Sigmoid colon (tissue), 7 donors: ENCODE results near the gene UCKL1. TPM values are rescaled to one million over a fixed set of nuclear protein-coding genes. Genes with fewer than 3 reads are reported as not detected.

ENCODE experiments used
- DNase-seq: peaks from one replicate; pipeline ENCODE4 v3.0.0-alpha.2; 2019
- H3K27ac ChIP-seq, 4 donors: fragments of 200-600 bp; sonication (generic); one replicate each; pipeline ENCODE4 v1.5.1; 2016 to 2019; ENCODE audit warnings: mild to moderate bottlenecking in 1 of 4
- H3K27me3 ChIP-seq, 3 donors: fragments of 200-600 bp; sonication (generic); one replicate each; pipeline ENCODE4 v1.5.1; 2019; ENCODE audit warnings: mild to moderate bottlenecking in 1 of 3
- H3K36me3 ChIP-seq, 4 donors: fragments of 200-600 bp; sonication (generic); one replicate each; pipeline ENCODE4 v1.5.1; 2016 to 2019
- H3K4me1 ChIP-seq, 4 donors: fragments of 200-600 bp; sonication (generic); one replicate each; pipeline ENCODE4 v1.5.1; 2017 to 2019
- H3K4me3 ChIP-seq, 4 donors: fragments of 200-600 bp; sonication (generic); one replicate each; pipeline ENCODE4 v1.5.1; 2017 to 2019; ENCODE audit warnings: mild to moderate bottlenecking in 2 of 4, moderate library complexity in 1 of 4
- H3K9me3 ChIP-seq, 4 donors: fragments of 200-600 bp in 3 of 4; sonication (generic) in 3 of 4; one replicate each; pipeline versions ENCODE4 v1.5.1 to v1.6.1; 2013 to 2019
- EP300 ChIP-seq, 4 donors: sonication (generic); formaldehyde crosslinking; IDR thresholded peaks; one replicate each; pipeline ENCODE4 v1.6.1; 2017; ENCODE audit warnings: antibody characterized with exemption in 4 of 4
- POLR2A ChIP-seq, 2 donors: fragments of 450-650 bp; IDR thresholded peaks; one replicate each; pipeline ENCODE4 v1.6.1; 2016; ENCODE audit warnings: antibody characterized with exemption in 2 of 2, mild to moderate bottlenecking in 2 of 2, moderate library complexity in 2 of 2
- POLR2AphosphoS5 ChIP-seq, 4 donors: sonication (generic); formaldehyde crosslinking; IDR thresholded peaks; one replicate each; pipeline ENCODE4 v1.6.1; 2017; ENCODE audit warnings: antibody characterized with exemption in 4 of 4
- WGBS, 2 donors: extraction: QIAGEN DNeasy Blood & Tissue Kit; methylation state at CpG; one replicate each; pipeline ENCODE4 v1.1.7; 2013; 5-methylcytosine and 5-hydroxymethylcytosine counted together
- intact Hi-C: fragments of 100-400 bp; cut with DNase I; formaldehyde crosslinking; loops from one replicate; pipeline ENCODE4 v1.15.1; 2023
- polyA plus RNA-seq, 3 donors: library from polyadenylated mRNA; stranded (reverse); fragments of 200-250 nt; gene quantifications; one replicate each; pipeline ENCODE4 v1.2.3, GENCODE V29; 2013
- small RNA-seq, 3 donors: library from RNA; depleted of rRNA; stranded (forward); fragments of <200 nt; gene quantifications; one replicate each; pipeline ENCODE3, GENCODE V24; 2016
- total RNA-seq, 4 donors: library from RNA; depleted of rRNA; stranded (reverse); fragments of >200 nt; gene quantifications; one replicate each; pipeline ENCODE4 v1.1.0, GENCODE V29; 2016
- TF ChIP-seq, protein P1 (sequence below), 4 experiments: fragments of 450-650 bp in 3 of 4; fragments of 200-600 bp in 1 of 4; IDR thresholded peaks; one replicate each; pipeline ENCODE4 v1.5.1; 2016 to 2019; ENCODE audit warnings: antibody characterized with exemption in 4 of 4, mild to moderate bottlenecking in 3 of 4, moderate library complexity in 2 of 4
- donor health status: healthy with polysubstance abuse.
- donor health status: Bipolar disorder and iron deficiency.
- donor health status: healthy.

The UCKL1 gene
- total and polyA plus RNA-seq, 7 donors: 21.1 to 45.6 (median 26.1) TPM

DNA sequence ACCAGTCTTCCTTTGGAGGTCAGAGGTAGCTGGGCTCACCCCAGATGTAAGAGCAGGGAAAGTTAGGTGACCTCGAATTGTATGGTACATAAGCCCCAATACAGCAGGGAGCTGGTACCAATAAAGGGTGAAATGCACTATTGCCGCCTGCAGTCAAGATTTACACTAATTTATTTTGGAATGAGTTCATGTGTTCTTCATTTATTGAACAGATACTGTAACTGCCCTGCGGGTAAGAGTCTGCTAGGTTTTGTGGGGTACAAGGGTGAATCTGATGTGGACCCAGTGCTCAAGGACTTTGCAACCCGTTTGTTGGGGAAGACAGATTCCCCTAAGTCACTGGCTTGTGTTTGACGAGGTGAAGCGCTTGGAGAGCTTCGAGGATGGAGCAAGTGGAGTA is 63.8 kb downstream of the UCKL1 start:
- no peak overlapping the region for H3K4me3 ChIP-seq
- WGBS, 2 donors: 90 to 91% methylated on average over 7 of the region's 7 CpGs
- H3K4me1 ChIP-seq: peaks cover 0 to 27% (median 25%) of the 10 kb centered on the region in 4 donors
- no peak overlapping the region for H3K27ac ChIP-seq
- TF ChIP-seq EP300 (IDR thresholded peaks at IDR 0.05) (no peak), POLR2A (IDR thresholded peaks at IDR 0.05) (no peak), POLR2AphosphoS5 (IDR thresholded peaks at IDR 0.05) (no peak)
- TF ChIP-seq, protein P1, sequence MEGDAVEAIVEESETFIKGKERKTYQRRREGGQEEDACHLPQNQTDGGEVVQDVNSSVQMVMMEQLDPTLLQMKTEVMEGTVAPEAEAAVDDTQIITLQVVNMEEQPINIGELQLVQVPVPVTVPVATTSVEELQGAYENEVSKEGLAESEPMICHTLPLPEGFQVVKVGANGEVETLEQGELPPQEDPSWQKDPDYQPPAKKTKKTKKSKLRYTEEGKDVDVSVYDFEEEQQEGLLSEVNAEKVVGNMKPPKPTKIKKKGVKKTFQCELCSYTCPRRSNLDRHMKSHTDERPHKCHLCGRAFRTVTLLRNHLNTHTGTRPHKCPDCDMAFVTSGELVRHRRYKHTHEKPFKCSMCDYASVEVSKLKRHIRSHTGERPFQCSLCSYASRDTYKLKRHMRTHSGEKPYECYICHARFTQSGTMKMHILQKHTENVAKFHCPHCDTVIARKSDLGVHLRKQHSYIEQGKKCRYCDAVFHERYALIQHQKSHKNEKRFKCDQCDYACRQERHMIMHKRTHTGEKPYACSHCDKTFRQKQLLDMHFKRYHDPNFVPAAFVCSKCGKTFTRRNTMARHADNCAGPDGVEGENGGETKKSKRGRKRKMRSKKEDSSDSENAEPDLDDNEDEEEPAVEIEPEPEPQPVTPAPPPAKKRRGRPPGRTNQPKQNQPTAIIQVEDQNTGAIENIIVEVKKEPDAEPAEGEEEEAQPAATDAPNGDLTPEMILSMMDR (IDR thresholded peaks at IDR 0.05): no peak
- peaks cover 4 to 46% (median 35%) of the 10 kb centered on the region in 4 donors for H3K36me3 ChIP-seq
- no peaks in the 10 kb centered on the region for H3K27me3 ChIP-seq
- intact Hi-C loops: no loop called here
- no peak for DNase-seq
- no peaks in the 10 kb centered on the region for H3K9me3 ChIP-seq

DNA sequence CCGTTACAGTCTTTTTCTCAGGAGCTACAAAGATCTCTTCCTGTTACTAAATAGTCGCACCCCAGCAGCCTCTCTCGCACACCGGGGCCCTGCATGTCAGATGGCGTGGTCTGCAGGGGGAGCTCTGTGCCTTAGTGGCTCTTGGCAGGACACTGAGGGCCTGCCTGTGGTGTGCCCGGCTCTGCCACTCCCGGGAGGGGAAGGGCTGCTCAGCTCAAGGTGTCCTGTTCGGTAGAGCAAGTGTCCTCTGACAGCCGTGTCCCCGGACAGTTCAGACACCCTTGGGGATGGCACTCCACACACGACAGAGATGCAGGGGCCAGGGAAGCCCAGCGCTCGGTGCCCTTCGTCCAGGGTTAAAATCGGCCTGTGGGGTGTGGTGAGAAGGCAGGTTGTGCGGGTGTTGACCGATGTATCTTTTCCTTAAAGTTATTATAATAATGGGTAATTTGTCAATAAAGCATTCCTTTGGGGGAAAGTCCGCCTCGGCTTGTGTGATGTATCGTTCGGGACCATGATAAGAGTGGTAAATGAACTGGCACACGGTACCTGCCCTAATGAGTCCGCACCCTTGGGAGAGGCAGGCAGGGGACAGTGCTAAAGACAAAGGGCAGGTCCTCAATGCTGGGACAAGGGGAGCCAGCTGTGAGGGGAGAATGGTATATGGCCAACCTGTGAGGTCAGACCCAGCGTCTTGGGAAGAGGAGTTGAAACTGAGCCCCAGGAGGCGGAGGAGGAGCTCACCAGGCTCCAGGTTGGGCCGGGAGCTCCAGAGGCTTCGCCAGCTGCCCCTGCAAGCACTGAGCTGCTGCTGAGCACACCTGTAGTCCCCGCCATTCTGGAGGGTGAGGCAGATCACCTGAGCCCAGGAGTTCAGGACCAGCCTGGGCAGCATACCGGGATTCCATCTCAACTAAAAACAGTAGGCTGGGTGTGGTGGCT is 64.9 kb downstream of the UCKL1 start:
- H3K4me1 ChIP-seq: peaks cover 0 to 16% (median 14%) of the 10 kb centered on the region in 4 donors
- peaks cover 5 to 54% (median 40%) of the 10 kb centered on the region in 4 donors for H3K36me3 ChIP-seq
- no peak for DNase-seq
- intact Hi-C loops: no loop called here
- no peak overlapping the region for H3K27ac ChIP-seq
- no peaks in the 10 kb centered on the region for H3K9me3 ChIP-seq
- TF ChIP-seq POLR2A (IDR thresholded peaks at IDR 0.05) (no peak), EP300 (IDR thresholded peaks at IDR 0.05) (no peak), POLR2AphosphoS5 (IDR thresholded peaks at IDR 0.05) (no peak)
- TF ChIP-seq, protein P1 (IDR thresholded peaks at IDR 0.05): no peak
- H3K4me3 ChIP-seq: no peak overlapping the region
- WGBS, 2 donors: 85 to 91% methylated on average over 29 of the region's 29 CpGs
- no peaks in the 10 kb centered on the region for H3K27me3 ChIP-seq

DNA sequence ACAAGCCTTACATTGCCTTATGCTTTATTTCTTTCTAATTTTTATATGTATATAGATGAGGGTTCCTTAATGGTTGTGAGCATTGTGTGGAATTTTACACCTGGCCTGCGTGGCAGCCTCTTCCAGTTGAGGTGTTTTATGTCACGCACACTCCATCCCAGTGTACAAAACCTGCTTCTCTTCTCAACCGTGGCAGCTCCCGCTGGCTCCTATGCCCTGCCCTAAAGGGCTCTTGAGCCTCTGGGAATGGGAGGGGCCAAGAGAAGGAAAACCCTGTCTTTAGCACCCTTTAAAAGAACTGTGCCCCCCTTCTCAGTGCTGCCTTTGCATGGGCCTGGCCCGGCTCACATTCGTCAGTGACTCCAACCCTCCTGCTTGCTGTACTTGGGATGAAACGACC is 65.6 kb downstream of the UCKL1 start:
- WGBS, 2 donors: 82 to 85% methylated on average over 7 of the region's 7 CpGs
- no peaks in the 10 kb centered on the region for H3K27me3 ChIP-seq
- no peak overlapping the region for H3K27ac ChIP-seq

DNA sequence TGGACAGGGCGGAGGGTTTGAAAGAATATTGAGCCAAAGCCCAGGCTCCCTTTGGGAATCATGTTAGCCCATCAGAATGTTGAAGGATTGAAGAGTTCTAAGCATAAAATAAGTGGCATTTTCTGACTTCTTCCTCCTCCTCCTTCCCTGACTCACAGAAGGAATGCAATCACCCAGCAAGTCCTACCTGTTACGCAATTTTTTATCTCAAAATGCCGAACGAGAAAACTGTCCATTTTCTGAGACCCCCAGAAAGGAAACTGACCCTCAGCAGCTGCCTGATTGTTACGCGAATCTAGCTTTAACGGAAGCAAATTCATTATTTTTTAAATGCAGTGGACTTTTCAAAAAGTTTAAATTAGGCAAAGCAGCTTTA is 66.0 kb downstream of the UCKL1 start:
- intact Hi-C loops: no loop called here
- no peaks in the 10 kb centered on the region for H3K9me3 ChIP-seq
- no peaks in the 10 kb centered on the region for H3K27me3 ChIP-seq
- 92 to 93% methylated on average over 7 of the region's 7 CpGs for WGBS, 2 donors
- H3K27ac ChIP-seq: no peak overlapping the region
- no peak overlapping the region for H3K4me3 ChIP-seq
- no peak for DNase-seq
- peaks cover 0 to 10% (median 7%) of the 10 kb centered on the region in 4 donors for H3K4me1 ChIP-seq
- TF ChIP-seq, protein P1 (IDR thresholded peaks at IDR 0.05): no peak
- TF ChIP-seq POLR2A (IDR thresholded peaks at IDR 0.05): no peak
- no peak for TF ChIP-seq EP300 (IDR thresholded peaks at IDR 0.05)
- TF ChIP-seq POLR2AphosphoS5 (IDR thresholded peaks at IDR 0.05): no peak
- H3K36me3 ChIP-seq: peaks cover 5 to 65% (median 43%) of the 10 kb centered on the region in 4 donors

More for the DNA sequence above, 65.6 kb downstream of the UCKL1 start:
- H3K36me3 ChIP-seq: peaks cover 5 to 60% (median 41%) of the 10 kb centered on the region in 4 donors
- H3K9me3 ChIP-seq: no peaks in the 10 kb centered on the region
- TF ChIP-seq EP300 (IDR thresholded peaks at IDR 0.05) (no peak), POLR2AphosphoS5 (IDR thresholded peaks at IDR 0.05) (no peak), POLR2A (IDR thresholded peaks at IDR 0.05) (no peak)
- TF ChIP-seq, protein P1 (IDR thresholded peaks at IDR 0.05): no peak
- no peak for DNase-seq
- intact Hi-C loops: no loop called here
- no peak overlapping the region for H3K4me3 ChIP-seq
- peaks cover 0 to 10% (median 7%) of the 10 kb centered on the region in 4 donors for H3K4me1 ChIP-seq

Small RNAs within 50 kb of the gene (small RNA-seq; reads per million reads assigned to genes)
- 0 reads per million in 3 donors for gene MIR647
- 0 reads per million in 3 donors for gene MIR941-2
- 0 reads per million in 3 donors for gene MIR941-4
- gene MIR941-5: 0 reads per million in 3 donors
- 0 to 0.11 (median 0.07) reads per million in 3 donors for gene RNU1-134P

Other genes starting within 250 kb of the UCKL1 start
- 10 to 100 TPM; 26.8 to 38.7 (median 28.8) TPM for gene ARFRP1, start 248.4 kb downstream of the UCKL1 start, total RNA-seq
- gene ARFRP1, start 248.4 kb downstream of the UCKL1 start, polyA plus RNA-seq: 10 to 100 TPM; 39.1 to 70.2 (median 45.6) TPM
- 10 to 100 TPM; 18.5 to 22.5 (median 19.6) TPM for gene ZGPAT, start 248.4 kb downstream of the UCKL1 start, total RNA-seq
- gene ZGPAT, start 248.4 kb downstream of the UCKL1 start, polyA plus RNA-seq: 10 to 100 TPM; 24.0 to 44.9 (median 30.5) TPM
- 1 to 10 TPM; 4.6 to 7.8 (median 6.4) TPM for gene LIME1, start 219.8 kb downstream of the UCKL1 start, total RNA-seq
- gene LIME1, start 219.8 kb downstream of the UCKL1 start, polyA plus RNA-seq: 10 to 100 TPM in 1 of 3 donors, 1 to 10 TPM in 1, not detected in 1; 4.8 to 35.3 TPM
- 10 to 100 TPM; 25.2 to 78.2 (median 54.5) TPM for gene SLC2A4RG, start 216.6 kb downstream of the UCKL1 start, total RNA-seq
- gene SLC2A4RG, start 216.6 kb downstream of the UCKL1 start, polyA plus RNA-seq: 10 to 100 TPM; 19.7 to 33.0 (median 33.0) TPM
- 1 to 10 TPM; 3.4 to 5.3 (median 4.3) TPM for gene ZBTB46, start 125.2 kb downstream of the UCKL1 start, total RNA-seq
- 1 to 10 TPM in 1 of 3 donors, under 1 TPM in 2; 0.23 to 3.6 (median 0.60) TPM for gene ZBTB46, start 125.2 kb downstream of the UCKL1 start, polyA plus RNA-seq
- not detected for gene ABHD16B, start 94.9 kb downstream of the UCKL1 start, total RNA-seq
- gene ABHD16B, start 94.9 kb downstream of the UCKL1 start, polyA plus RNA-seq: under 1 TPM in 1 of 3 donors, not detected in 2; 0.44 TPM
- gene TPD52L2, start 91.1 kb downstream of the UCKL1 start, total RNA-seq: 100 to 1,000 TPM in 3 of 4 donors, 10 to 100 TPM in 1; 84.7 to 109 (median 104) TPM
- gene TPD52L2, start 91.1 kb downstream of the UCKL1 start, polyA plus RNA-seq: 10 to 100 TPM; 71.7 to 84.2 (median 74.5) TPM
- 10 to 100 TPM; 25.0 to 36.4 (median 31.2) TPM for gene DNAJC5, start 61.3 kb downstream of the UCKL1 start, total RNA-seq
- gene DNAJC5, start 61.3 kb downstream of the UCKL1 start, polyA plus RNA-seq: 10 to 100 TPM; 21.6 to 62.8 (median 41.6) TPM
- 10 to 100 TPM in 2 of 4 donors, 1 to 10 TPM in 2; 5.1 to 10.8 (median 9.0) TPM for gene ZNF512B, start 13.5 kb upstream of the UCKL1 start, total RNA-seq
- 1 to 10 TPM in 2 of 3 donors, under 1 TPM in 1; 0.23 to 5.5 (median 1.2) TPM for gene ZNF512B, start 13.5 kb upstream of the UCKL1 start, polyA plus RNA-seq
- gene SAMD10, start 23.2 kb upstream of the UCKL1 start, total RNA-seq: 1 to 10 TPM in 3 of 4 donors, under 1 TPM in 1; 0.68 to 8.3 (median 1.9) TPM
- 1 to 10 TPM; 2.8 to 8.7 (median 4.2) TPM for gene SAMD10, start 23.2 kb upstream of the UCKL1 start, polyA plus RNA-seq
- gene PRPF6, start 24.7 kb upstream of the UCKL1 start, total RNA-seq: 10 to 100 TPM; 42.3 to 52.1 (median 46.9) TPM
- 10 to 100 TPM; 23.4 to 59.9 (median 26.4) TPM for gene PRPF6, start 24.7 kb upstream of the UCKL1 start, polyA plus RNA-seq
- 1 to 10 TPM in 1 of 4 donors, under 1 TPM in 3; under 0.01 to 1.1 (median 0.37) TPM for gene C20orf204, start 79.8 kb upstream of the UCKL1 start, total RNA-seq
- 1 to 10 TPM in 1 of 3 donors, not detected in 2; 1.7 TPM for gene C20orf204, start 79.8 kb upstream of the UCKL1 start, polyA plus RNA-seq
- gene SOX18, start 93.2 kb upstream of the UCKL1 start, total RNA-seq: 1 to 10 TPM; 1.8 to 5.5 (median 3.8) TPM
- 10 to 100 TPM in 1 of 3 donors, 1 to 10 TPM in 1, under 1 TPM in 1; 0.69 to 11.9 (median 3.0) TPM for gene SOX18, start 93.2 kb upstream of the UCKL1 start, polyA plus RNA-seq
- gene TCEA2, start 106.8 kb upstream of the UCKL1 start, total RNA-seq: 10 to 100 TPM; 41.7 to 50.5 (median 42.2) TPM
- 10 to 100 TPM in 2 of 3 donors, 1 to 10 TPM in 1; 2.1 to 14.0 (median 11.4) TPM for gene TCEA2, start 106.8 kb upstream of the UCKL1 start, polyA plus RNA-seq
- 10 to 100 TPM in 2 of 4 donors, 1 to 10 TPM in 2; 7.5 to 12.3 (median 10.5) TPM for gene RGS19, start 123.1 kb upstream of the UCKL1 start, total RNA-seq
- gene RGS19, start 123.1 kb upstream of the UCKL1 start, polyA plus RNA-seq: 10 to 100 TPM; 11.1 to 22.0 (median 12.6) TPM
- gene OPRL1, start 123.7 kb upstream of the UCKL1 start, total RNA-seq: 1 to 10 TPM in 1 of 4 donors, under 1 TPM in 3; 0.71 to 2.2 (median 0.89) TPM
- gene OPRL1, start 123.7 kb upstream of the UCKL1 start, polyA plus RNA-seq: 1 to 10 TPM in 1 of 3 donors, under 1 TPM in 1, not detected in 1; under 0.01 to 1.0 TPM
- 1 to 10 TPM in 1 of 4 donors, not detected in 3; 1.5 TPM for gene LKAAEAR1, start 128.0 kb upstream of the UCKL1 start, total RNA-seq
- under 1 TPM in 1 of 3 donors, not detected in 2; 0.19 TPM for gene LKAAEAR1, start 128.0 kb upstream of the UCKL1 start, polyA plus RNA-seq
- gene NPBWR2, start 151.1 kb upstream of the UCKL1 start, total RNA-seq: not detected
- not detected for gene NPBWR2, start 151.1 kb upstream of the UCKL1 start, polyA plus RNA-seq
- 1 to 10 TPM in 1 of 4 donors, under 1 TPM in 3; under 0.01 to 1.1 (median 0.22) TPM for gene MYT1, start 208.0 kb upstream of the UCKL1 start, total RNA-seq
- gene MYT1, start 208.0 kb upstream of the UCKL1 start, polyA plus RNA-seq: under 1 TPM in 1 of 3 donors, not detected in 2; 0.31 TPM